SU-DHL-6 (cell line): Measurements from ENCODE around the gene OPRM1.

ENCODE experiments used
- H2AFZ ChIP-seq: fragments of 200-600 bp; sonication (generic); 2 replicates; pipeline ENCODE4 v1.6.1; 2014; ENCODE audit warnings: low read depth, mild to moderate bottlenecking, moderate library complexity, mixed read lengths, antibody characterized with exemption, low read length; ENCODE audit not compliant: severe bottlenecking
- H3F3A ChIP-seq: fragments of 200-600 bp; shearing (Covaris generic); 2 replicates; pipeline ENCODE4 v1.6.0; 2016; ENCODE audit warnings: antibody characterized with exemption, mild to moderate bottlenecking; ENCODE audit not compliant: insufficient read depth
- H3K27ac ChIP-seq: fragments of 200-600 bp; sonication (generic); 2 replicates; pipeline ENCODE4 v1.5.1; 2016; ENCODE audit warnings: low read depth, mild to moderate bottlenecking, low read length, moderate library complexity, mixed read lengths
- H3K27me3 ChIP-seq: fragments of 200-600 bp; sonication (generic), shearing (Covaris generic); 2 replicates; pipeline ENCODE4 v1.6.0; 2014; ENCODE audit warnings: mild to moderate bottlenecking, low read length
- H3K36me3 ChIP-seq: fragments of 200-600 bp; sonication (generic); 2 replicates; pipeline ENCODE4 v1.6.1; 2014; ENCODE audit warnings: mild to moderate bottlenecking, low read length, mixed read lengths
- H3K4me2 ChIP-seq: fragments of 300-600, 200-600 bp; shearing (Covaris generic), sonication (generic); 2 replicates; pipeline ENCODE4 v1.6.0; 2014; ENCODE audit warnings: low read length, low read depth, mild to moderate bottlenecking; ENCODE audit not compliant: poor library complexity, severe bottlenecking
- H3K4me3 ChIP-seq: fragments of 200-600 bp; sonication (generic); 2 replicates; pipeline ENCODE4 v1.5.1; 2014; ENCODE audit warnings: antibody characterized with exemption, low read length, mild to moderate bottlenecking, mixed read lengths; ENCODE audit not compliant: insufficient read depth, poor library complexity, severe bottlenecking
- H3K79me2 ChIP-seq: fragments of 200-600 bp; sonication (generic); 2 replicates; pipeline ENCODE4 v1.6.1; 2014; ENCODE audit warnings: mild to moderate bottlenecking, low read length, moderate library complexity; ENCODE audit not compliant: insufficient read depth
- H3K9ac ChIP-seq: fragments of 200-600 bp; sonication (generic); 2 replicates; pipeline ENCODE4 v1.7.0; 2014; ENCODE audit warnings: mild to moderate bottlenecking, low read length
- H3K9me2 ChIP-seq: fragments of 200-600 bp; sonication (generic); replicated peaks from 2 replicates; pipeline ENCODE4 v1.6.1; 2014; ENCODE audit warnings: low read length; ENCODE audit not compliant: insufficient read depth
- H3K9me3 ChIP-seq: fragments of 200-600 bp; sonication (generic); 2 replicates; pipeline ENCODE4 v1.6.1; 2014; ENCODE audit warnings: low read length, mixed read lengths; ENCODE audit not compliant: insufficient read depth
- H4K20me1 ChIP-seq: fragments of 200-600 bp; sonication (generic); 2 replicates; pipeline ENCODE4 v1.6.1; 2014; ENCODE audit warnings: low read depth, mild to moderate bottlenecking, antibody characterized with exemption, low read length, moderate library complexity, mixed read lengths
- EZH2phosphoT487 ChIP-seq: fragments of 200-600 bp; sonication (generic), shearing (Covaris generic); conservative IDR thresholded peaks from 2 replicates; pipeline ENCODE4 v1.6.1; 2018; ENCODE audit warnings: mild to moderate bottlenecking, antibody characterized with exemption, low read length, moderate library complexity, mixed read lengths
- TF ChIP-seq, protein P1 (sequence below): fragments of 200-600 bp; sonication (generic); IDR thresholded peaks from one replicate; pipeline ENCODE4 v1.5.1; 2017; ENCODE audit warnings: antibody characterized with exemption, mild to moderate bottlenecking, low read length, moderate library complexity; ENCODE audit not compliant: insufficient read depth, poor library complexity, severe bottlenecking

The OPRM1 gene

DNA sequence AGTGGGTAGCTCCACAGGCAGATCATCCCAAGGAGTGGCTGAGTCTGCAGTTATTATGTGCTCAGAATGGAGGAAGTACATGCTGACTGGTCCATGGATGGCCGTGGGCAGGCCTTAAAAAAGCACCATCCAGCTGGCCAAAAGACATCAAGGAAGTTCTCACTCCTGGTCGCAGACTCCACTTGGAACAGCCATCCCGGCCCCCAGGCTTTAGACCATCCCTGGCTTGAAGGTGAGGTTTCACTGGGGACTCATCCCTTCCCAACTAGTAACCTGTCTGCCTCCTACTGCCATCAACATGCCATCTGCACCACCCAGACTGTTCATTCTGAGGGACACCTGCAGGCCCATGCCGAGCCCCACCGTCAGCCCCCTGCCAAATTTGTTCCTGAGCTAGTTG lies 36.1 kb upstream of the OPRM1 start:
- Histone ChIP-seq H3F3A (no peaks in the 10 kb centered on the region), H3K27ac (no peak overlapping the region), H3K36me3 (no peaks in the 10 kb centered on the region), H2AFZ (no peak overlapping the region), H3K9me3 (no peaks in the 10 kb centered on the region), H4K20me1 (no peaks in the 10 kb centered on the region), H3K27me3 (no peaks in the 10 kb centered on the region), H3K9ac (no peak overlapping the region), H3K79me2 (no peaks in the 10 kb centered on the region), H3K9me2 (no peaks in the 10 kb centered on the region), H3K4me3 (no peak overlapping the region), H3K4me2 (no peak overlapping the region)
- TF ChIP-seq, protein P1, sequence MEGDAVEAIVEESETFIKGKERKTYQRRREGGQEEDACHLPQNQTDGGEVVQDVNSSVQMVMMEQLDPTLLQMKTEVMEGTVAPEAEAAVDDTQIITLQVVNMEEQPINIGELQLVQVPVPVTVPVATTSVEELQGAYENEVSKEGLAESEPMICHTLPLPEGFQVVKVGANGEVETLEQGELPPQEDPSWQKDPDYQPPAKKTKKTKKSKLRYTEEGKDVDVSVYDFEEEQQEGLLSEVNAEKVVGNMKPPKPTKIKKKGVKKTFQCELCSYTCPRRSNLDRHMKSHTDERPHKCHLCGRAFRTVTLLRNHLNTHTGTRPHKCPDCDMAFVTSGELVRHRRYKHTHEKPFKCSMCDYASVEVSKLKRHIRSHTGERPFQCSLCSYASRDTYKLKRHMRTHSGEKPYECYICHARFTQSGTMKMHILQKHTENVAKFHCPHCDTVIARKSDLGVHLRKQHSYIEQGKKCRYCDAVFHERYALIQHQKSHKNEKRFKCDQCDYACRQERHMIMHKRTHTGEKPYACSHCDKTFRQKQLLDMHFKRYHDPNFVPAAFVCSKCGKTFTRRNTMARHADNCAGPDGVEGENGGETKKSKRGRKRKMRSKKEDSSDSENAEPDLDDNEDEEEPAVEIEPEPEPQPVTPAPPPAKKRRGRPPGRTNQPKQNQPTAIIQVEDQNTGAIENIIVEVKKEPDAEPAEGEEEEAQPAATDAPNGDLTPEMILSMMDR: no peak
- no peak for TF ChIP-seq EZH2phosphoT487

- Histone ChIP-seq H3K27ac (no peak overlapping the region), H3K9me2 (no peaks in the 10 kb centered on the region), H3K4me3 (no peak overlapping the region), H3K9ac (no peak overlapping the region), H3K36me3 (no peaks in the 10 kb centered on the region), H3F3A (no peaks in the 10 kb centered on the region), H3K27me3 (no peaks in the 10 kb centered on the region), H3K79me2 (no peaks in the 10 kb centered on the region), H3K9me3 (no peaks in the 10 kb centered on the region), H4K20me1 (no peaks in the 10 kb centered on the region), H2AFZ (no peak overlapping the region), H3K4me2 (no peak overlapping the region)
- TF ChIP-seq, protein P1: no peak
- no peak for TF ChIP-seq EZH2phosphoT487
Observed at GRCh38 chr6:154010371-154010770, 28.7 kb upstream of the OPRM1 start.

DNA sequence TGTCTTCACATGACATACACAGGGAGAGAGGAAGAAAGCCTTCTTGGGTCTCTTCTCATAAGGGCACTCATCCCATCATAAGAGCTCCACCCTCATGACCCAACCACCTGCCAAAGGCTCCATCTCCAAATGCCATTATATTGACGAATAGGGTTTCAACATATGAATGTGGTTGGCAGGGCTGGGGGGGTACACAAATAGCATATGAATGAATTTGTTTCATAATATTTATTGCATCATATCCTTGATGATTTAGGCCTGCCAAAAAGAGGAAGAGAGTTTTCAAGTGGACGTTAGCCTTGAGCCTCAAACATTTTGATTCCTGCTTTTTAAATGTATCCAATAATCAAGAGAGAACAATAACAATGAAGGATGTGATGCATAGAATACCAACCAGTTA lies 26.2 kb upstream of the OPRM1 start:
- Histone ChIP-seq H3K27me3 (no peaks in the 10 kb centered on the region), H2AFZ (no peak overlapping the region), H4K20me1 (no peaks in the 10 kb centered on the region), H3K79me2 (no peaks in the 10 kb centered on the region), H3K9me3 (no peaks in the 10 kb centered on the region), H3K9ac (no peak overlapping the region), H3K27ac (no peak overlapping the region), H3K36me3 (no peaks in the 10 kb centered on the region), H3K4me3 (no peak overlapping the region), H3F3A (no peaks in the 10 kb centered on the region), H3K9me2 (no peaks in the 10 kb centered on the region), H3K4me2 (no peak overlapping the region)
- no peak for TF ChIP-seq EZH2phosphoT487
- TF ChIP-seq, protein P1: no peak
